ENCODE measurements around the gene MYO1E.

DNA sequence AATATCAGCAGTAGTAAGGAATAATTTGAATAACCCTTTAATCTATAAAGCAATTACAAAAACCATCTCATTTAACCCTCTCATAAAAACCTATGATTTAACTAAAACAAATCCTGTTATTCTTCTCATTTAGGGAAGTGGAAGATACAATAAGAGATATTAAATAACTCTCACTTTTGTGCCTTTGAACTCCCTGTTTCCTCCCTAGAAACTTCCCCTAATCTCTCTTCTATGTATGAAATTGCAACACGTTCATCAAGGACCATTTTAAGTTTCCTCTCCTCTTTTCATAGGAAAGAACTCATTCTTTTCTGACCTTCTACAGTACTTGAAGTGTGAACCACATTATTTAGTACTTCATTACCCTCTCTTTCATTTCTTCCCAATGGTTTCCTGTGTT, 46.5 kb upstream of the MYO1E start:
- TF ChIP-seq POLR2A (IDR thresholded peaks at IDR 0.05) = no peak
- TF ChIP-seq, protein P1, sequence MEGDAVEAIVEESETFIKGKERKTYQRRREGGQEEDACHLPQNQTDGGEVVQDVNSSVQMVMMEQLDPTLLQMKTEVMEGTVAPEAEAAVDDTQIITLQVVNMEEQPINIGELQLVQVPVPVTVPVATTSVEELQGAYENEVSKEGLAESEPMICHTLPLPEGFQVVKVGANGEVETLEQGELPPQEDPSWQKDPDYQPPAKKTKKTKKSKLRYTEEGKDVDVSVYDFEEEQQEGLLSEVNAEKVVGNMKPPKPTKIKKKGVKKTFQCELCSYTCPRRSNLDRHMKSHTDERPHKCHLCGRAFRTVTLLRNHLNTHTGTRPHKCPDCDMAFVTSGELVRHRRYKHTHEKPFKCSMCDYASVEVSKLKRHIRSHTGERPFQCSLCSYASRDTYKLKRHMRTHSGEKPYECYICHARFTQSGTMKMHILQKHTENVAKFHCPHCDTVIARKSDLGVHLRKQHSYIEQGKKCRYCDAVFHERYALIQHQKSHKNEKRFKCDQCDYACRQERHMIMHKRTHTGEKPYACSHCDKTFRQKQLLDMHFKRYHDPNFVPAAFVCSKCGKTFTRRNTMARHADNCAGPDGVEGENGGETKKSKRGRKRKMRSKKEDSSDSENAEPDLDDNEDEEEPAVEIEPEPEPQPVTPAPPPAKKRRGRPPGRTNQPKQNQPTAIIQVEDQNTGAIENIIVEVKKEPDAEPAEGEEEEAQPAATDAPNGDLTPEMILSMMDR (IDR thresholded peaks at IDR 0.05) = no peak
- TF ChIP-seq POLR2AphosphoS5 (IDR thresholded peaks at IDR 0.05) = no peak
- TF ChIP-seq EP300 (IDR thresholded peaks at IDR 0.05; ENCODE audit: low read depth) = no peak

Measured in transverse colon (tissue), 4 donors.